HG02798 (cell line): ENCODE data around the gene MCAT.
"Not testable (repeated sequence)": the region's sequence is repeated elsewhere in the genome, so short reads cannot be mapped to it uniquely, and the experiment has no call there.

Experiments used
- ATAC-seq: cut with Tn5 transposase; IDR thresholded peaks from one replicate; pipeline ENCODE4 v1.9.1; 2021; ENCODE audit warnings: mild to moderate bottlenecking; ENCODE audit not compliant: unreplicated experiment, poor library complexity

The MCAT gene

DNA sequence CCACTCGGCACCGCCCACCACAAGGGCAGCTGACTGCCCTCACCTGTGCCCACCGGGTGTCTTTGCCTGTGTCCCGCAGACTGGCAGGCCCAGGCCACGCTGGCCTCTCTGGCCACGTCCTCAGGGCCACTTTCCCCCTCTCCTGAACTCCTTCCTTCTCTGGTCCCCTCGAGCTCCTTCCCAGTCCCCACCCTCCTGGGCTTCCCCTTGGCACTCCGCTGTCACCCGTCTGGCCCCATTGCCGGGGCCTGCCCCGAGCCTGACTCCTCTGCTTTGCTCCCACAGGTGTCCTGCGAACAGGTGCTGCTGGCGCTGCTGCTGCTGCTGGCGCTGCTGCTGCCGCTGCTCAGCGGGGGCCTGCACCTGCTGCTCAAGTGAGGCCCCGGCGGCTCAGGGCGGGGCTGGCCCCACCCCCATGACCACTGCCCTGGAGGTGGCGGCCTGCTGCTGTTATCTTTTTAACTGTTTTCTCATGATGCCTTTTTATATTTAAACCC is 14.2 kb downstream of the MCAT start:
- ATAC-seq: no peak

GRCh38 chr22:43128116-43128515 is 15.1 kb downstream of the MCAT start:
- no peak for ATAC-seq

- no peak for ATAC-seq
Observed at GRCh38 chr22:43127166-43127908, 15.9 kb downstream of the MCAT start.

GRCh38 chr22:43126501-43127165 is 16.6 kb downstream of the MCAT start:
- no peak for ATAC-seq

DNA sequence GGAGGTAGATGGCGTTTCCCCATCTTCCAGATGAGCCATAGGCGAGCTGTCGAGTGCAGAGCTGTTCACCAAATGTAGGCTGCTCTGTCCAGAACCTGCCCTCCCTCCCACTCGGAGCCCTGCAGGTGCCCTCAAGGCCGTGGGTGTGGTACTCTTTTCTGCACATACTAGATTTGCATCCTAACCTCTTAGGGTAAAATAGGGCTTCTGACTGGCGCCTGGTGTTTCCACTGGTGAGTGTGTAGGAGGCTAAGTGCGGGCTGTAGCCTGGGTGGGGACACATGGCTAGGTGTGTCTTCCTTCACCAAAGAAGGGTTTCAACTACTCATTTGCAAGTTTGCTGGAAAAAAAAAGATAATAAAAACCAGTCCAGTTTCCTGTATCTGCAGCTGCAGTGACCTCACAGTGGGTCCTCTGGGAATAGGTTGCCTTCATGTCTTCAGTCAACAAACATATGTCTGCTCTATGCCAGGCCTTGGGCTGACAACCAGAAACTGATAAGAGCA is 24.2 kb downstream of the MCAT start:
- ATAC-seq: peak; percentile 78

DNA sequence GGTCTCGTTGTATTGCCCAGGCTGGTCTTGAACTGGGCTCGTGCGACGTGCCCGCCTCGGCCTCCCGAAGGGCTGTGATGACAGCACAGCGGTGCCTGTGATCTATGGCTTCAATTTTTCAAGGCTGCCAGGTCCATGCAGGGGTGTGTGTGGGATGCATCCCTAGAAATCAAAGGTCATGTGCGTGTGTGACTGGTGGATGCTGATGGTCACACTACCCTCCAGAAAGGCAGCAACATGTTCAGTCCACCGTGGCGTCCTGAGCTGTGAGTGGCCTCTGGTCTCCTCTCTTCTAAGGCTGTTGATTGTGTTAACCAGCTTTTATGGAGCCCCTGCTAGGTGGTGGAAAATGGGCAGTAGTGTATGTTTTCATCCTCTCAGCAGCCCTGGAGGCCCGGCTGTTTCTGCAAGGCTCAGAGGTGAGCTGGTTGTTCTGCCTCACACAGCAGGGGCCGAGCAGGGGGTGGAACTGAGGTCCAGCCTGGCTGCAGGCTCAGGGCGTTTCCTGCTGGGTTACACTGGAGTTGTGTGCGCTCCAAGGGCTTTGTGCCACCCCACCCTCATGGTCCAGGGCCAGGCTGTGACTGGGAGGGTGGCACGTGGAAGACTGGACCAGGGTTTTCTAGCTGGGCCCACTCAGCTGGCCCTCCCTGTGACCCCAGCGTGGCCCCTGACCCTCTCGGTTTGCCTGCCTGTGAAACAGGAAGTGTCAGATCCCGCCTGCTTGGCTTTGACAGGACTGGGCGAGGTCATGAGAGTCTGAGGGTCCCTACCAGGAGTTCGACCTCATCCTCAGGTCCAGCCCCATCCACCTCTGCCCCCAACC is 25.0 kb downstream of the MCAT start:
- ATAC-seq: peak; percentile 9

- ATAC-seq: no peak
Observed at GRCh38 chr22:43116932-43117331, 26.3 kb downstream of the MCAT start.

DNA sequence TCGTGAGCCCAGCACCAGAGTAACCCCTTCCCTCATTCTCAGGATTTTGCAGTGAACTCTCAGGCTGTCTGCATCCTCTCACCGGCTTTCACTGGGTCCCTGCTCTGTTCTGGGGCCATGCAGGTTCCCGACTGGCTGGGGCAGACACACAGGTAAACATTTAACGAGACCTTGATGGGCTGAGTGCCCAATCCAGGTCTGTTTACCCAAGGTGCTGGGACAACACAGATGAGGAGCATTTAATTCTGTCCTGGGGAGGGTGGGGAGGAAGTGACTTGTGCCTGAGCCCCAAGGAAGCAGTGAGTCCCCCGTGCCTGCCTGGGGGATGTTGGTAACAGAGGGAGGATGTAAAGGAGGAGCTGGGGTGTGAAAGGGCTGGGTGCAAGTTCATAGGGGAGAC is 28.2 kb downstream of the MCAT start:
- no peak for ATAC-seq

DNA sequence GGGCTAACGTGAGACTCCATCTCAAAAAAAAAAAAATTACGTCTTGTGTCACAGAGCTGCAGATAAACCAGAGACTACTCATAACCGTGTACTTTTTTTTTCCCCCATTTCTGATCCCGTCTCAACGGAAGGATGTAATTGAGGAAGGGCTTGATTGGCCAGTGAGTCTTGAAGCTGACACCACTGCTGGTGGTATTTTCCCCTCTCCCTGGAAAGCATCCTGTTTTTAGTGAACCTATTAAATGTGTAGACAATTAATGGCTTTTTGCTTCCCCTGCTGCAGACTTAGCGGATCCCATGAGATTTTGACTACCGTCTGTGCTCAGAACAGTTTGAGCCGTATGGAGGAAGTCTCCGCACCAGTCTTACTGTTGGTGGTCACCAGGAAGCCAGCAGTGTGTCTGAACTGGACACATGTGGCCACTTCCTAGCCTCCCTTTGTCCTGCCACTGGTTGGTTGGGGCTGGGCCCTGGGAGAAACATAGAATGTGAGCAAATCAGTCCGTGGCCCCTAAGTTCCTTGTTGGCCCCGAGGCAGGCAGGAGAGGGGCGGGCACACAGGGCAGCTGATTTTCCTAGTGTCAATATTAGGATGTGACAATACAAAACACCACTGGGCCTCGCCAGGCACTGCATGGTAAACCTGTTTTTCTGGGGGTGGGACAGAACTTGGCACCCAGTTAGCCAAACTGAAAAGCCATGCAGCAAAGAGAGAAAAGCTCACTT is 29.5 kb downstream of the MCAT start:
- ATAC-seq: no peak

DNA sequence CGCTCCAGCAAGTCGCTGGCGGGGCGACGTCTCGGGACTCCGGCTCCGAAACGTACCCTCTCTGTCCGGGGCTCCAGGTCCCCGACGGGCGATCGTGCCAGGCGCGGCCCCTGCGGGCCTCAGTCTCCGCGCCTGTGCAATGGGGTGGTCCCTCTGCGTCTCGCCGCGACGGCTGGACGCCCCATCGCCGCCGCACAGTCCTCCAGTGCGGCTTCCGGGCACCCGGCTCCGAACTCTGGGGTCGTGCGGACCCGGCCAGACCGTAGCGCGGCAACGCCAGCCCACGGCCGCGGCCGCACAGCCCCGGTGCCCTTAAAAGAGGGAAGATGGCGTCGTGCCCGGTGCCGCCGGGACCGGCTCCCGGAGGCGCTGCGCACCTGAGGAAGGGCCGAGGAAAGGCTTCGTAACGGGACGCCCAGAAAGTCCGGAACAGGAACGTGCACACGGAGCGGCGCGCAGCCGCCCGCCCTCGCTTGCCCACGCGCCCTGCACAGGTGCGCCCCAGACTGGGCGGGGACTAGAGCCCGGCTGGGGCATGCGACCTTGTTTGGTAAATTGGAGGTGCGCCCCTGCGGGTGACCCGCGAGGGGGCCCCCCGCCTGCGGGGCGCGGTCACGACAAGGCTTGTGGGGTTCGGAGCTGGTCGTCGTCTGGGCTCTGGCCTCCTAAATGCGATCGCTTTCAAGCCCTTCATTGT is 32.1 kb downstream of the MCAT start:
- peak; percentile 49 for ATAC-seq

- peak; percentile 48 for ATAC-seq
Observed at GRCh38 chr22:43110444-43110926, 32.7 kb downstream of the MCAT start, which contains the start of gene BIK. Gene BIK, plus strand, starts transcription at chr22:43110750. Its CDS starts 13,273 bp downstream, at chr22:43124023.

- no peak for ATAC-seq
Observed at GRCh38 chr22:43109921-43110443, 33.2 kb downstream of the MCAT start.

GRCh38 chr22:43109511-43109910 is 33.7 kb downstream of the MCAT start:
- ATAC-seq: no peak

GRCh38 chr22:43106302-43106701 is 36.9 kb downstream of the MCAT start:
- ATAC-seq: no peak

DNA sequence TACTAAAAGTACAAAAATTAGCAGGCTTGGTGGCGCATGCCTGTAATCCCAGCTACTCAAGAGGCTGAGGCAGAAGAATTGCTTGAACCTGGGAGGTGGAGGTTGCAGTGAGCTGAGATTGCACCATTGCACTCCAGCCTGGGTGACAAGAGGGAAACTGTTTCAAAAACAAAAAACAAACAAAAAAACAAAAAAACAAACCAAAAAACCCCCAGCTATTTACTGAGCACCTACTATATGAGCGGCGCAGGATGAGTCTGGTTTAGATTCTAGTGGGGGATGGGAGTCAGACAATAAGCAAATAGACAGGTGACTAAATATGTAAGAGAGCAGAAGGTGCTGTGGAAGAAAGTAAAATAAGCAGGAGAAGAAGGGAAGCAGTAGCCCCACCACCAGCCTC is 38.2 kb downstream of the MCAT start:
- ATAC-seq: not testable (repeated sequence)

DNA sequence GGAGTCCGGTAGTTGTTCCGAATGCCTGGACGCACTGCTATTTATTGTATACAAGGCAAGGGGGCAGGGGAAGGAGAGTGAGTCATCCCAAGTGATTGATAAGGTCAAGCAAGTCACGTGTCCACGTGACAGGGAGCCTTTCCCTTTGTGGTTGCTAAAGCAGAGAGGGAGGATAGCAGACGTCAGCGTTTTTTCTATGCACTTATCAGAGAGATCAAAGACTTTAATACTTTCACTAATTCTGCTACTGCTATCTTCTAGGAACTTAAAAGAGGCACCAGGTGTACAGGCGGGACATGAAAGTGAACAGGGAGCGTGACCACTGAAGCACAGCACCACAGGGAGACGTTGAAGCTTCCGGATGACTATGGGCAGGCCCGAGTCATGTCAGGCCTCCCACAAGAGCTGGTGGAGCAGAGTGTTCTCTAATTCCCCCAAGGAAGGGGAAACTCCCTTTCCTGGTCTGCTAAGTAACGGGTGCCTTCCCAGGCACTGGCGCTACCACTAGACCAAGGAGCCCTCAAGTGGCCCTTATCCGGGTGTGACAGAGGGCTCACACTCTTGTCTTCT is 39.1 kb downstream of the MCAT start:
- ATAC-seq: not testable (repeated sequence)

- ATAC-seq: no peak
Observed at GRCh38 chr22:43101306-43101705, 41.9 kb downstream of the MCAT start.

DNA sequence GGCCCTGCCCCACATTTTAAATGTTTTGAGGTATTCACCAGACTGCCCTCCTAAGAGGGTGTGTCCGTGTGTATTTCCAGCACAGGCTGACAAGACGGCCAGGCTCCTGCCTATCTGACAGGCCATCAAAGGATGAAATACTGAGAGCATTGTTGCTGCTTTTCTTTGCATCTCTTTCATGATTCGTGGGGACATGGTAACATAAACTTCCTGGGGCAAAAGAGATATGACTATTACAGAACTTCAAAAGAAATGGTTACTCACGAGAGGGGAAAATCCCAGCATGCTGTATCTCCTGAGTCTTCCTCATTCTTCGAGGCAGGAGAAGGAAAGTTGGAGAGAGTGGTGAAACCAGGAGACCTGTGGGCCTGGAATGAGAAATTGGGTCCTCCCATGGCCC is 43.0 kb downstream of the MCAT start:
- no peak for ATAC-seq

DNA sequence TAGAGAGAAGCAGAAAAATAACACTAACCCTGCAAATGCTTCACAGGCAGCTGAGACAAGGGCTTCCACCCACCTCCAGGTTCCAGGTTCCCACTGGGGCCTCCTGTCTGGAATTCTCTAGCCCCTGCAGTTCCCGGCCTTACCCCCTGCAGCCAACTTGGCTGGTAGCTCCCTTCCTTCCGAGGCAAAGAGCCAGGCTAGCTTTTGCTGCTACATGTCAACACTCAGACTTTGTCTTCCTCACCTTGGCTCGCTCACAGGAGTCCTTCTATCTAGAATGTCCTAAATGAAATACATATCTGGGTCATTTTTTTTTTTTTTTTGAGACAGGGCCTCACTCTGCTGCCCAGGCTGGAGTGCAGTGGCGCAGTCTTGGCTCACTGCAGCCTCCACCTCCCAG is 44.1 kb downstream of the MCAT start:
- ATAC-seq: no peak
